Measurements from ENCODE around the gene GRIP2. TPM values are rescaled to one million over a fixed set of nuclear protein-coding genes. Genes with fewer than 3 reads are reported as not detected.

The GRIP2 gene
- total and polyA plus RNA-seq, 2 donors (not counting 1 experiment from before 2014, with no cell fraction given): under 0.01 to 0.87 TPM

DNA sequence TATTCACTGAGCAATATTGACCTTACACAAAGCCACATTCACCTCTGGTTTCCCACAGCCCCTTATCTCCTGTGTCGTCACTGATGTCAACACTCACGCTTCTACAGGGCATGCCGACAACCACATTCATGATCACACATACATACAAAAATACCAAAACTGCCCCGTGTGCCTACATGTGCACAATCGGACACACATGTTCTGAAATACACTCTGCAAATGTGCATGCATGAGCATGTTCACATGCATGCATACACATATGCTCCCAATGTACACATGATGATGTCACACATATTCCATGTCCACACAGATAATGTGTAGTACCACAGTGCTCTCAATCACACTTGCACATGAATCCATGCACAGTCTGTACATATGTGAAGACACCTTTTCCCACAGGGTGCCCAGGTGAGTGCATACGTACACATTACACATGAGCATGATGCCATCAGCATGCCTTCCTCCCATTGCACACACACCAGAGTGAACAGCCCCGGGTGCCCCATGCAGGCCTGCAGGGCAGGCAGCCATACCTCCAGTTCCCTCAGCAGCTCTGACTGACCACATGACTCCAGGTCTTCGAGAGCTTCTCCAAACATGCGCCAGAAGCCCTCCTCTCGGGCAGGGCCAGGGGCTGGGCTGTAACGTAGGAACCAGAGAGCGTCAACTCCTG lies 37.0 kb downstream of the GRIP2 start:
- Histone ChIP-seq H3K36me3 (ENCODE audit: control insufficient read depth, insufficient read depth, low read length) (no peaks in the 10 kb centered on the region), H4K20me1 (ENCODE audit: control insufficient read depth, extremely low read depth, insufficient read depth, low read length) (no peaks in the 10 kb centered on the region), H3K4me2 (ENCODE audit: extremely low read depth, insufficient read depth, low read length) (no peak overlapping the region), H3K27ac (ENCODE audit: insufficient read depth, low read length) (no peak overlapping the region), H3K79me2 (ENCODE audit: control insufficient read depth, insufficient read depth, low read length) (no peaks in the 10 kb centered on the region), H3K4me1 (ENCODE audit: control insufficient read depth, extremely low read depth, insufficient read depth, low read length) (no peaks in the 10 kb centered on the region), H3K4me3 (replicated peaks in 1 of 4; ENCODE audit: control extremely low read depth in 1 of 4, insufficient read depth in 1 of 4, low read depth in 3 of 4, low read length in 4 of 4) (no peak overlapping the region), H3K27me3 (ENCODE audit: control insufficient read depth, insufficient read depth, low read length) (no peaks in the 10 kb centered on the region), H3K9ac (ENCODE audit: insufficient read depth, low read length) (no peak overlapping the region), H3K9me3 (ENCODE audit: control insufficient read depth, insufficient read depth, low read depth, low read length) (no peaks in the 10 kb centered on the region), H2AFZ (ENCODE audit: low read length) (no peak overlapping the region)
- DNase-seq (ENCODE audit: low read depth in 2 of 2): no peak
- TF ChIP-seq EZH2 (IDR thresholded peaks at IDR 0.05; ENCODE audit: low read length, missing control alignments): no peak
- TF ChIP-seq, protein P1, sequence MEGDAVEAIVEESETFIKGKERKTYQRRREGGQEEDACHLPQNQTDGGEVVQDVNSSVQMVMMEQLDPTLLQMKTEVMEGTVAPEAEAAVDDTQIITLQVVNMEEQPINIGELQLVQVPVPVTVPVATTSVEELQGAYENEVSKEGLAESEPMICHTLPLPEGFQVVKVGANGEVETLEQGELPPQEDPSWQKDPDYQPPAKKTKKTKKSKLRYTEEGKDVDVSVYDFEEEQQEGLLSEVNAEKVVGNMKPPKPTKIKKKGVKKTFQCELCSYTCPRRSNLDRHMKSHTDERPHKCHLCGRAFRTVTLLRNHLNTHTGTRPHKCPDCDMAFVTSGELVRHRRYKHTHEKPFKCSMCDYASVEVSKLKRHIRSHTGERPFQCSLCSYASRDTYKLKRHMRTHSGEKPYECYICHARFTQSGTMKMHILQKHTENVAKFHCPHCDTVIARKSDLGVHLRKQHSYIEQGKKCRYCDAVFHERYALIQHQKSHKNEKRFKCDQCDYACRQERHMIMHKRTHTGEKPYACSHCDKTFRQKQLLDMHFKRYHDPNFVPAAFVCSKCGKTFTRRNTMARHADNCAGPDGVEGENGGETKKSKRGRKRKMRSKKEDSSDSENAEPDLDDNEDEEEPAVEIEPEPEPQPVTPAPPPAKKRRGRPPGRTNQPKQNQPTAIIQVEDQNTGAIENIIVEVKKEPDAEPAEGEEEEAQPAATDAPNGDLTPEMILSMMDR (conservative IDR thresholded peaks at IDR 0.05 in 1 of 2, IDR thresholded peaks at IDR 0.05 in 1 of 2; ENCODE audit: low read depth in 1 of 2, low read length in 2 of 2): no peak

GRCh38 chr3:14502472-14502871 lies 37.7 kb downstream of the GRIP2 start:
- Histone ChIP-seq H3K4me2 (ENCODE audit: extremely low read depth, insufficient read depth, low read length) (no peak overlapping the region), H3K9me3 (ENCODE audit: control insufficient read depth, insufficient read depth, low read depth, low read length) (no peaks in the 10 kb centered on the region), H2AFZ (ENCODE audit: low read length) (no peak overlapping the region), H3K27me3 (ENCODE audit: control insufficient read depth, insufficient read depth, low read length) (no peaks in the 10 kb centered on the region), H4K20me1 (ENCODE audit: control insufficient read depth, extremely low read depth, insufficient read depth, low read length) (no peaks in the 10 kb centered on the region), H3K36me3 (ENCODE audit: control insufficient read depth, insufficient read depth, low read length) (no peaks in the 10 kb centered on the region), H3K79me2 (ENCODE audit: control insufficient read depth, insufficient read depth, low read length) (no peaks in the 10 kb centered on the region), H3K4me1 (ENCODE audit: control insufficient read depth, extremely low read depth, insufficient read depth, low read length) (no peaks in the 10 kb centered on the region), H3K4me3 (replicated peaks in 1 of 4; ENCODE audit: control extremely low read depth in 1 of 4, insufficient read depth in 1 of 4, low read depth in 3 of 4, low read length in 4 of 4) (no peak overlapping the region), H3K9ac (ENCODE audit: insufficient read depth, low read length) (no peak overlapping the region), H3K27ac (ENCODE audit: insufficient read depth, low read length) (no peak overlapping the region)
- no peak for DNase-seq (ENCODE audit: low read depth in 2 of 2)
- TF ChIP-seq, protein P1 (conservative IDR thresholded peaks at IDR 0.05 in 1 of 2, IDR thresholded peaks at IDR 0.05 in 1 of 2; ENCODE audit: low read depth in 1 of 2, low read length in 2 of 2): no peak
- TF ChIP-seq EZH2 (IDR thresholded peaks at IDR 0.05; ENCODE audit: low read length, missing control alignments): no peak

GRCh38 chr3:14497321-14497720 lies 42.8 kb downstream of the GRIP2 start:
- no peaks in the 10 kb centered on the region for H3K9me3 ChIP-seq (ENCODE audit: control insufficient read depth, insufficient read depth, low read depth, low read length)
- no peak overlapping the region for H3K9ac ChIP-seq (ENCODE audit: insufficient read depth, low read length)
- H3K4me2 ChIP-seq (ENCODE audit: extremely low read depth, insufficient read depth, low read length): no peak overlapping the region
- no peak overlapping the region for H3K4me3 ChIP-seq (replicated peaks in 1 of 4; ENCODE audit: control extremely low read depth in 1 of 4, insufficient read depth in 1 of 4, low read depth in 3 of 4, low read length in 4 of 4)
- no peaks in the 10 kb centered on the region for H3K36me3 ChIP-seq (ENCODE audit: control insufficient read depth, insufficient read depth, low read length)
- H3K27me3 ChIP-seq (ENCODE audit: control insufficient read depth, insufficient read depth, low read length): no peaks in the 10 kb centered on the region
- no peaks in the 10 kb centered on the region for H3K79me2 ChIP-seq (ENCODE audit: control insufficient read depth, insufficient read depth, low read length)
- no peak for TF ChIP-seq EZH2 (IDR thresholded peaks at IDR 0.05; ENCODE audit: low read length, missing control alignments)
- TF ChIP-seq, protein P1 (conservative IDR thresholded peaks at IDR 0.05 in 1 of 2, IDR thresholded peaks at IDR 0.05 in 1 of 2; ENCODE audit: low read depth in 1 of 2, low read length in 2 of 2): no peak
- DNase-seq (ENCODE audit: low read depth in 2 of 2): no peak
- H4K20me1 ChIP-seq (ENCODE audit: control insufficient read depth, extremely low read depth, insufficient read depth, low read length): no peaks in the 10 kb centered on the region
- no peak overlapping the region for H3K27ac ChIP-seq (ENCODE audit: insufficient read depth, low read length)
- H3K4me1 ChIP-seq (ENCODE audit: control insufficient read depth, extremely low read depth, insufficient read depth, low read length): no peaks in the 10 kb centered on the region
- no peak overlapping the region for H2AFZ ChIP-seq (ENCODE audit: low read length)
